NB4 (cell line): Measurements from ENCODE around the gene JAKMIP2.

Experiments
- MYC ChIP-seq: IDR thresholded peaks from 2 replicates; pipeline ENCODE4 v1.6.1; 2011; ENCODE audit warnings: low read depth, low read length
- POLR2A ChIP-seq: IDR thresholded peaks from 2 replicates; pipeline ENCODE4 v1.6.1; 2011; ENCODE audit warnings: mild to moderate bottlenecking; ENCODE audit not compliant: insufficient read length; ENCODE audit errors: extremely low read depth
- TF ChIP-seq, protein P1 (sequence below): IDR thresholded peaks from one replicate; pipeline ENCODE4 v1.5.1; 2012; ENCODE audit warnings: low read depth, low read length

DNA sequence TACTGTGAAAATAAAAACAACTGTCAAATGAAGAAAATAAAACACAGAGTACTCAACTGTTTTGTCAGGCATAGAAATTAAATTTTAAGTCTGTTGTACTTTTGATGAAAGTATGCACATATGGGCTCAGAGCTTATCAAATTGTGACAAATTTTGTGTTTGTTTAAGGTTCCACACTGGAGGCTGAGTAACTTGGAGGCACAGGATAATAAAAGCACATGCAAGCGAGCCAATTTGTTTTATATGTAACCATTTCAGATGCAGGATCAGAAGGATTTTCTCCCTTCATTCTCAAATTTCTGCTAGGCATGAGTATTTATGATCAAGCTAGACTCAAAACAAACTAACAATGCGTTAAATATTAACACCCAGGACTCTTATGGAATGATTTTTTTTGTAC lies 87.8 kb downstream of the JAKMIP2 start:
- TF ChIP-seq, protein P1, sequence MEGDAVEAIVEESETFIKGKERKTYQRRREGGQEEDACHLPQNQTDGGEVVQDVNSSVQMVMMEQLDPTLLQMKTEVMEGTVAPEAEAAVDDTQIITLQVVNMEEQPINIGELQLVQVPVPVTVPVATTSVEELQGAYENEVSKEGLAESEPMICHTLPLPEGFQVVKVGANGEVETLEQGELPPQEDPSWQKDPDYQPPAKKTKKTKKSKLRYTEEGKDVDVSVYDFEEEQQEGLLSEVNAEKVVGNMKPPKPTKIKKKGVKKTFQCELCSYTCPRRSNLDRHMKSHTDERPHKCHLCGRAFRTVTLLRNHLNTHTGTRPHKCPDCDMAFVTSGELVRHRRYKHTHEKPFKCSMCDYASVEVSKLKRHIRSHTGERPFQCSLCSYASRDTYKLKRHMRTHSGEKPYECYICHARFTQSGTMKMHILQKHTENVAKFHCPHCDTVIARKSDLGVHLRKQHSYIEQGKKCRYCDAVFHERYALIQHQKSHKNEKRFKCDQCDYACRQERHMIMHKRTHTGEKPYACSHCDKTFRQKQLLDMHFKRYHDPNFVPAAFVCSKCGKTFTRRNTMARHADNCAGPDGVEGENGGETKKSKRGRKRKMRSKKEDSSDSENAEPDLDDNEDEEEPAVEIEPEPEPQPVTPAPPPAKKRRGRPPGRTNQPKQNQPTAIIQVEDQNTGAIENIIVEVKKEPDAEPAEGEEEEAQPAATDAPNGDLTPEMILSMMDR, result no peak
- TF ChIP-seq POLR2A (no peak), MYC (no peak)
